AG09309 (cell line): ENCODE results near the gene MAP7D1.

Experiments used
- DNase-seq: peaks from one replicate; pipeline ENCODE4 v3.0.0-alpha.2; 2010; ENCODE audit warnings: low read depth
- H3K4me3 ChIP-seq: 2 replicates; pipeline ENCODE4 v1.5.1; 2011; ENCODE audit warnings: mild to moderate bottlenecking, low read depth, low read length, moderate library complexity; ENCODE audit not compliant: control insufficient read depth
- TF ChIP-seq, protein P1 (sequence below): IDR thresholded peaks from 2 replicates; pipeline ENCODE4 v1.5.1; 2011; ENCODE audit warnings: mild to moderate bottlenecking, low read depth, low read length, inconsistent platforms; ENCODE audit not compliant: insufficient read depth, control insufficient read depth; ENCODE audit errors: missing control alignments

MAP7D1 gene

DNA sequence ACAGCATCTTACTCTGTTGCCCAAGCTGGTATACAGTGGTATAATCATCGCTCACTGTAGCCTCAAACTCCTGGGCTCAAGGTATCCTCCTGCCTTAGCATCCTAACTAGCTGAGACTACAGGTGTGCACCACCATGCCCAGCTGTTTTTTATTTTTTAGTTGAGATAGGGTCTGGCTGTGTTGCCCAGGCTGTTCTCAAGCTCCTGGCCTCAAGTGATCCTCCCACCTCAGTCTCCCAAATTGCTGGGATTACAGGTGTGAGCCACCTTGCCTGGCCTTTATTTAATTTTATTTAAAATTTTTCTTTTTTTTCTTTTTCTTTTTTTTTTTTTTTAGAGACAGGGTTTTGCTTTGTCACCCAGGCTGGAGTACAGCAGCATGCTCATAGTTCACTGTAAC, 9.2 kb downstream of the MAP7D1 start:
- no peak for DNase-seq
- no peak overlapping the region for H3K4me3 ChIP-seq
- TF ChIP-seq, protein P1, sequence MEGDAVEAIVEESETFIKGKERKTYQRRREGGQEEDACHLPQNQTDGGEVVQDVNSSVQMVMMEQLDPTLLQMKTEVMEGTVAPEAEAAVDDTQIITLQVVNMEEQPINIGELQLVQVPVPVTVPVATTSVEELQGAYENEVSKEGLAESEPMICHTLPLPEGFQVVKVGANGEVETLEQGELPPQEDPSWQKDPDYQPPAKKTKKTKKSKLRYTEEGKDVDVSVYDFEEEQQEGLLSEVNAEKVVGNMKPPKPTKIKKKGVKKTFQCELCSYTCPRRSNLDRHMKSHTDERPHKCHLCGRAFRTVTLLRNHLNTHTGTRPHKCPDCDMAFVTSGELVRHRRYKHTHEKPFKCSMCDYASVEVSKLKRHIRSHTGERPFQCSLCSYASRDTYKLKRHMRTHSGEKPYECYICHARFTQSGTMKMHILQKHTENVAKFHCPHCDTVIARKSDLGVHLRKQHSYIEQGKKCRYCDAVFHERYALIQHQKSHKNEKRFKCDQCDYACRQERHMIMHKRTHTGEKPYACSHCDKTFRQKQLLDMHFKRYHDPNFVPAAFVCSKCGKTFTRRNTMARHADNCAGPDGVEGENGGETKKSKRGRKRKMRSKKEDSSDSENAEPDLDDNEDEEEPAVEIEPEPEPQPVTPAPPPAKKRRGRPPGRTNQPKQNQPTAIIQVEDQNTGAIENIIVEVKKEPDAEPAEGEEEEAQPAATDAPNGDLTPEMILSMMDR = no peak

- TF ChIP-seq, protein P1 = no peak
- DNase-seq = no peak
- H3K4me3 ChIP-seq = no peak overlapping the region
Observed at GRCh38 chr1:36166136-36166535, 10.2 kb downstream of the MAP7D1 start.

- DNase-seq = no peak
- TF ChIP-seq, protein P1 = no peak
- H3K4me3 ChIP-seq = no peak overlapping the region
Observed at GRCh38 chr1:36166938-36167905, 11.3 kb downstream of the MAP7D1 start.

DNA sequence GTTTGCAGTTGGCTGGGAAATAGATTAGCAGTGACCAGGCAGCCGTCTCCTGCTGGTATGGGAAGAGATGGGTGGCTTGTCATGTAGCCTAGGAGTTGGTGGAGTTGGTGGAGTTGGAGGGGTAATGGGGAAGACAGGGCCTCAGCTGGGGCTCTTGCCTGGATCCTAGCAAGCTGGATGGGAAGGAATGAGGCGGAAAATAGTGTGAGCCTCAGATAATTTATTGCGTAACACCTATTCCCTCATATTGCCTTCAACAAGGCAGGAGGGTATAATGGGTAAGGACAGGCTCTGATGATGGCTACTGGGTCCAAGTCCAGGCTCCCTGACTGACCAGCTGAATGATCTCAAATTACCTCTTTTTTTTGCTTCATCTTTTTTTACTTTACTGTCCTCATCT, 12.6 kb downstream of the MAP7D1 start:
- DNase-seq = no peak
- TF ChIP-seq, protein P1 = no peak
- H3K4me3 ChIP-seq = no peak overlapping the region

GRCh38 chr1:36170643-36171412, 14.9 kb downstream of the MAP7D1 start:
- TF ChIP-seq, protein P1 = no peak
- no peak for DNase-seq
- no peak overlapping the region for H3K4me3 ChIP-seq

DNA sequence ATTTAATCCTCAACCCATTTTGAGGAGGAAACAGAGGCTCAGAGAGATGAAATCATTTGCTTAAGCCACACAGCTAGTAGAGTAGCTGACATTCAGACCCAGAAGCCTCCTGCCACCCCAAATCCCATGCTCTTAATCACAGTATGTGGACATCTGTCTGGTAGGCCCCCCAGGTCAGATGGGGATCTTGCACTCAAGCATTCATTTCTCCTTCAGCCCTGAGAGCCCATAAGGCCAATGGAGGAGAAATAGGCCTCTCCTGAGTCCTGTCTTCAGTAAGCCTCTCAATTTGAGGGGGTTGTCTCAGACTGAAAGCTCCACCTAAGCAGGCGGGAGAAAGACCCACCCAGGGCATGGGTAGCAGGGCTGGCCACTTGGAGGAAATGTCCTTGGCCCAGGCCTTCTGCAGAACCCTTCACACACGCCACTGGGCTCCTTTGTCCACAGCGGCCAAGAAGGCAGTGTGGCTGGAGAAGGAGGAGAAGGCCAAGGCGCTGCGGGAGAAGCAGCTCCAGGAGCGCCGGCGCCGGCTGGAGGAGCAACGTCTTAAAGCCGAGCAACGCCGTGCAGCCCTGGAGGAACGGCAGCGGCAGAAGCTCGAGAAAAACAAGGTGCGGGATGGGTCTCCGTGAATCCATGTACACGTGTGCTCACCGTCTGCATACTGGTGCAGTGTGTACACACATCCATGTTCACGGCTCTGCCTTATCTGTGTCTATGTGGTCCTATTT, 16.2 kb downstream of the MAP7D1 start:
- DNase-seq = no peak
- no peak overlapping the region for H3K4me3 ChIP-seq
- TF ChIP-seq, protein P1 = no peak
